Gastrocnemius medialis (tissue), 4 donors: Measurements from ENCODE around the gene AKIRIN2. TPM values are rescaled to one million over a fixed set of nuclear protein-coding genes. Genes with fewer than 3 reads are reported as not detected.

Experiments
- ATAC-seq, 2 donors: fragments of 150-250 bp; one replicate each; pipeline ENCODE4 v1.9.1; 2016
- DNase-seq, 2 donors: peaks; one replicate each; pipeline ENCODE4 v3.0.0-alpha.2; 2019
- H3K27ac ChIP-seq, 4 donors: fragments of 200-600 bp; sonication (generic); 1 replicate in 1 of 4; 2 replicates in 3 of 4; pipeline ENCODE4 v1.5.1; 2016 to 2018; ENCODE audit warnings: mild to moderate bottlenecking in 2 of 4, moderate library complexity in 1 of 4
- H3K27me3 ChIP-seq, 3 donors: fragments of 200-600 bp; sonication (generic) in 2 of 3; 1 replicate in 1 of 3; 2 replicates in 2 of 3; pipeline versions ENCODE4 v1.5.1 to v1.6.0; 2016 to 2019; ENCODE audit warnings: mild to moderate bottlenecking in 1 of 3, moderate library complexity in 1 of 3
- H3K36me3 ChIP-seq, 2 donors: fragments of 200-600 bp; sonication (generic) in 1 of 2; one replicate each; pipeline ENCODE4 v1.5.1; 2017 to 2018
- H3K4me1 ChIP-seq, 2 donors: fragments of 200-600 bp; sonication (generic) in 1 of 2; one replicate each; pipeline ENCODE4 v1.5.1; 2016 to 2017; ENCODE audit warnings: mild to moderate bottlenecking in 2 of 2
- H3K4me3 ChIP-seq, 4 donors: fragments of 200-600 bp; sonication (generic) in 3 of 4; 1 replicate in 1 of 4; 2 replicates in 3 of 4; pipeline ENCODE4 v1.5.1; 2016 to 2019; ENCODE audit warnings: mild to moderate bottlenecking in 2 of 4
- H3K9me3 ChIP-seq, 3 donors: fragments of 200-600 bp; sonication (generic) in 2 of 3; 1 replicate in 1 of 3; 2 replicates in 2 of 3; pipeline ENCODE4 v1.5.1; 2016 to 2019
- CTCF ChIP-seq, 5 experiments: fragments of 450-650 bp in 3 of 5; fragments of 200-600 bp in 2 of 5; sonication (generic) in 2 of 5; IDR thresholded peaks in 4 of 5; conservative IDR thresholded peaks in 1 of 5; 1 replicate in 4 of 5; 2 replicates in 1 of 5; pipeline ENCODE4 v1.5.1; 2016 to 2019; ENCODE audit warnings: antibody characterized with exemption in 5 of 5, mild to moderate bottlenecking in 3 of 5, moderate library complexity in 3 of 5
- POLR2A ChIP-seq, 2 donors: fragments of 450-650 bp; IDR thresholded peaks; one replicate each; pipeline ENCODE4 v1.6.1; 2017; ENCODE audit warnings: antibody characterized with exemption in 2 of 2, mild to moderate bottlenecking in 2 of 2, moderate library complexity in 2 of 2
- in situ Hi-C, 4 donors: fragments of 200-750 bp; cut with MboI; loops; one replicate each; pipeline versions ENCODE4 v1.15.0 to v1.8.0; 2017; ENCODE audit warnings: low sequenced_read_pairs in 4 of 4
- intact Hi-C: fragments of 100-400 bp; cut with DNase I; formaldehyde crosslinking; loops from one replicate; pipeline ENCODE4 v1.15.1; 2023; ENCODE audit warnings: low total_unique reads
- total RNA-seq, 4 donors: library from RNA; depleted of rRNA; stranded (reverse); fragments of >200 nt; gene quantifications; one replicate each; pipeline versions ENCODE4 v1.1.0 to v1.2.3, GENCODE V29; 2016

AKIRIN2 gene
- total RNA-seq, 4 donors from 2014 or later, result 25.6 to 44.5 (median 33.1) TPM

GRCh38 chr6:87728706-87729105 is 26.7 kb upstream of the AKIRIN2 start:
- H3K36me3 ChIP-seq, result no peaks in the 10 kb centered on the region
- H3K27me3 ChIP-seq, result no peaks in the 10 kb centered on the region
- no peak overlapping the region for H3K4me3 ChIP-seq
- no peak for DNase-seq
- ATAC-seq, result no peak
- intact Hi-C loops, result no loop called here
- H3K4me1 ChIP-seq, result peaks cover 57 to 59% of the 10 kb centered on the region in 2 donors
- in situ Hi-C loops, result no loop called here
- H3K27ac ChIP-seq, result peak overlapping the region; percentile 88 to 97 (median 90)
- TF ChIP-seq CTCF (IDR thresholded peaks at IDR 0.05 in 4 of 5, conservative IDR thresholded peaks at IDR 0.05 in 1 of 5) (no peak), POLR2A (IDR thresholded peaks at IDR 0.05) (no peak)
- H3K9me3 ChIP-seq, result no peaks in the 10 kb centered on the region

- peaks cover 45 to 49% of the 10 kb centered on the region in 2 donors for H3K4me1 ChIP-seq
- H3K27ac ChIP-seq, result peak overlapping the region; percentile 79 to 88 (median 84)
- intact Hi-C loops, result no loop called here
- no peaks in the 10 kb centered on the region for H3K9me3 ChIP-seq
- DNase-seq (peak in 1 of 2 donors; percentile 36), ATAC-seq (no peak)
- H3K27me3 ChIP-seq, result no peaks in the 10 kb centered on the region
- H3K36me3 ChIP-seq, result no peaks in the 10 kb centered on the region
- no peak overlapping the region for H3K4me3 ChIP-seq
- in situ Hi-C loops, result no loop called here
- TF ChIP-seq CTCF (IDR thresholded peaks at IDR 0.05 in 4 of 5, conservative IDR thresholded peaks at IDR 0.05 in 1 of 5) (no peak), POLR2A (IDR thresholded peaks at IDR 0.05) (no peak)
Measured at GRCh38 chr6:87724983-87725811, 23.2 kb upstream of the AKIRIN2 start.

- intact Hi-C loops (loop anchor here (2.0 kb wide), 1 partner anchor 53 kb away; no protein-coding TSS in a partner anchor), in situ Hi-C loops (no loop called here)
- H3K4me1 ChIP-seq, result peaks cover 31 to 34% of the 10 kb centered on the region in 2 donors
- no peak overlapping the region for H3K4me3 ChIP-seq
- no peaks in the 10 kb centered on the region for H3K27me3 ChIP-seq
- peak; percentile 97 to 98 for ATAC-seq
- DNase-seq, result peak; percentile 84 to 92
- H3K27ac ChIP-seq, result peak overlapping the region; percentile 79 to 88 (median 84)
- no peaks in the 10 kb centered on the region for H3K36me3 ChIP-seq
- TF ChIP-seq CTCF (IDR thresholded peaks at IDR 0.05 in 4 of 5, conservative IDR thresholded peaks at IDR 0.05 in 1 of 5), result no peak
- peak in 1 of 2 donors; percentile 33 for TF ChIP-seq POLR2A (IDR thresholded peaks at IDR 0.05)
- no peaks in the 10 kb centered on the region for H3K9me3 ChIP-seq
Measured at GRCh38 chr6:87723170-87724078, 21.4 kb upstream of the AKIRIN2 start.

- Histone ChIP-seq H3K4me1 (peaks cover 31 to 33% of the 10 kb centered on the region in 2 donors), H3K9me3 (no peaks in the 10 kb centered on the region), H3K27me3 (no peaks in the 10 kb centered on the region), H3K36me3 (no peaks in the 10 kb centered on the region), H3K4me3 (no peak overlapping the region), H3K27ac (peak overlapping the region; percentile 79 to 88 (median 84))
- peak in 1 of 2 donors; percentile 6 for ATAC-seq
- intact Hi-C loops, result loop anchor here (1.0 to 2.0 kb wide), 2 partner anchors 20 to 52 kb away; partner anchors contain the start of gene AKIRIN2
- no peak for DNase-seq
- in situ Hi-C loops, result no loop called here
- TF ChIP-seq CTCF (IDR thresholded peaks at IDR 0.05 in 4 of 5, conservative IDR thresholded peaks at IDR 0.05 in 1 of 5) (no peak), POLR2A (IDR thresholded peaks at IDR 0.05) (no peak)
Measured at GRCh38 chr6:87722540-87723169, 20.6 kb upstream of the AKIRIN2 start.
